Measurements from ENCODE around the gene CFD. TPM values are rescaled to one million over a fixed set of nuclear protein-coding genes. Genes with fewer than 3 reads are reported as not detected.
"Not testable (repeated sequence)": the region's sequence is repeated elsewhere in the genome, so short reads cannot be mapped to it uniquely, and the experiment has no call there.

Gene CFD
- total RNA-seq, 1 donor from 2014 or later, result not detected

DNA sequence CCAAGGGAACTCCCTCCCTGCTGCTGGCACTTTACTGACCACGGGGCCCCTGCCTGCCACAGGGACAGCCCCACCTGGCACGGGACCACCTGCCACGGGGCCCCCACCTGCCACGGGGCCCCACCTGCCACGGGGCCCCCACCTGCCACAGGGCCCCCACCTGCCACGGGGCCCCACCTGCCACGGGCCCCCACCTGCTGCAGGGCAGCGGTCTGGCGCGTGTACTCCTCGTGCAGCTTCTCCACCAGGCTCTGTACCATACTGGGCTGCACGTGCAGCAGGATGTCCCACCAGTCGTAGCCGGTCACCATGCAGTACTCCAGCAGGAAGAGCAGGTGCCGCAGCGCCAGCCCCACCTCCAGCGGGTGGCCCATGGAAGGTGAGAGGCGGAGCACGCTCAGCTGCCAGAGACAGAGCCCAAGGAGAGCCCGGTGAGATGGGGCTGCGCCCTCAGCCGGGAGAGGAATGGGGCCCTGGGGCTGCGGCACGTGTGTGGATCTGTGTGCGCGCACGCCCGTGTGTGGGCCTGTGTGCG is 17.4 kb downstream of the CFD start:
- Histone ChIP-seq H3K4me2 (no peak overlapping the region), H3K27ac (no peak overlapping the region), H3K27me3 (no peaks in the 10 kb centered on the region), H4K20me1 (ENCODE audit: low read depth) (peaks cover 14% of the 10 kb centered on the region), H3K36me3 (no peaks in the 10 kb centered on the region), H3K79me2 (ENCODE audit: low read depth) (no peaks in the 10 kb centered on the region), H3F3A (ENCODE audit: low read depth) (peaks cover 16% of the 10 kb centered on the region), H3K4me1 (no peaks in the 10 kb centered on the region), H3K9me3 (ENCODE audit: low read depth) (no peaks in the 10 kb centered on the region), H2AFZ (replicated peaks) (no peak overlapping the region), H3K4me3 (no peak overlapping the region), H3K9ac (no peak overlapping the region)
- peaks cover 8% of the 10 kb centered on the region for H3K27me3 Mint-ChIP-seq (ENCODE audit: insufficient read depth, low read depth)
- H3K27ac Mint-ChIP-seq, result no peak overlapping the region
- peaks cover 2% of the 10 kb centered on the region for H3K4me1 Mint-ChIP-seq
- DNase-seq (ENCODE audit: low spot score), result no peak
- H3K9me3 Mint-ChIP-seq, result no peaks in the 10 kb centered on the region
- H3K36me3 Mint-ChIP-seq, result peaks cover 20% of the 10 kb centered on the region
- TF ChIP-seq EZH2 (IDR thresholded peaks at IDR 0.05), result no peak
- H3K4me3 Mint-ChIP-seq, result no peak overlapping the region

DNA sequence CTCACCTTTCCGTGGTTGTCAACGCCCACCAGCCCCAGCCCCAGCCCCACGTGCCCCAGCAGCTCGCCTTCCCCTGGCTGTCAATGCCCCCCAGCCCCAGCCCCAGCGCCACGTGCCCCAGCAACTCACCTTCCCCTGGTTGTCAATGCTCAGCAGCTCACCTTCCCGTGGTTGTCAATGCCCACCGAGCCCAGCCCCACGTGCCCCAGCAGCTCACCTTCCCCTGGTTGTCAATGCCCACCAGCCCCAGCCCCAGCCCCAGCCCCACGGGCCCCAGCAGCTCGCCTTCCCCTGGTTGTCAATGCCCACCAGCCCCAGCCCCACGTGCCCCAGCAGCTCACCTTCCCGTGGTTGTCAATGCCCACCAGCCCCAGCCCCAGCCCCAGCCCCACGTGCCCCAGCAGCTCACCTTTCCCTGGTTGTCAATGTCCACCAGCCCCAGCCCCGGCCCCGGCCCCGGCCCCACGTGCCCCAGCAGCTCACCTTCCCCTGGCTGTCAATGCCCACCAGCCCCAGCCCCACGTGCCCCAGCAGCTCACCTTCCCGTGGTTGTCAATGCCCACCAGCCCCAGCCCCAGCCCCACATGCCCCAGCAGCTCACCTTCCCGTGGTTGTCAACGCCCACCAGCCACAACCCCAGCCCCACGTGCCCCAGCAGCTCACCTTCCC is 18.7 kb downstream of the CFD start:
- not testable (repeated sequence) for H2AFZ ChIP-seq (replicated peaks); H3K9me3 Mint-ChIP-seq; H3K36me3 ChIP-seq; H3K4me2 ChIP-seq; H3K27me3 Mint-ChIP-seq (ENCODE audit: insufficient read depth, low read depth); H3K27ac ChIP-seq; H3F3A ChIP-seq (ENCODE audit: low read depth); H3K4me1 Mint-ChIP-seq; H3K4me1 ChIP-seq; H3K4me3 ChIP-seq; H3K79me2 ChIP-seq (ENCODE audit: low read depth); H3K4me3 Mint-ChIP-seq; H3K27ac Mint-ChIP-seq; DNase-seq (ENCODE audit: low spot score); H3K27me3 ChIP-seq; H3K9ac ChIP-seq; H3K9me3 ChIP-seq (ENCODE audit: low read depth)
- peaks cover 22% of the 10 kb centered on the region for H3K36me3 Mint-ChIP-seq
- peaks cover 14% of the 10 kb centered on the region for H4K20me1 ChIP-seq (ENCODE audit: low read depth)

- H3K79me2 ChIP-seq (ENCODE audit: low read depth); H3K4me2 ChIP-seq; H3K36me3 ChIP-seq; H3K27ac ChIP-seq; H3K9ac ChIP-seq; H3K27me3 ChIP-seq; DNase-seq (ENCODE audit: low spot score); H3K9me3 ChIP-seq (ENCODE audit: low read depth); H3K27me3 Mint-ChIP-seq (ENCODE audit: insufficient read depth, low read depth); H3K9me3 Mint-ChIP-seq; H3K4me1 ChIP-seq; H3F3A ChIP-seq (ENCODE audit: low read depth); H2AFZ ChIP-seq (replicated peaks); H3K4me1 Mint-ChIP-seq; H3K27ac Mint-ChIP-seq; H3K4me3 ChIP-seq: not testable (repeated sequence)
- Mint-ChIP-seq H3K4me3 (peak overlapping the region; percentile 8), H3K36me3 (peaks cover 22% of the 10 kb centered on the region)
- peaks cover 10% of the 10 kb centered on the region for H4K20me1 ChIP-seq (ENCODE audit: low read depth)
Measured at GRCh38 chr19:878751-879561, 19.5 kb downstream of the CFD start.

- no peak overlapping the region for H3K27ac Mint-ChIP-seq
Measured at GRCh38 chr19:879711-880438, 20.4 kb downstream of the CFD start.

More at GRCh38 chr19:879711-880438, 20.4 kb downstream of the CFD start:
- H3K9me3 ChIP-seq (ENCODE audit: low read depth), result no peaks in the 10 kb centered on the region
- H3K4me2 ChIP-seq, result no peak overlapping the region
- TF ChIP-seq EZH2phosphoT487 (IDR thresholded peaks at IDR 0.05), result no peak
- no peak for TF ChIP-seq CTCF (IDR thresholded peaks at IDR 0.05)
- TF ChIP-seq EZH2 (IDR thresholded peaks at IDR 0.05), result no peak
- no peaks in the 10 kb centered on the region for H3K27me3 ChIP-seq
- Mint-ChIP-seq H3K27me3 (ENCODE audit: insufficient read depth, low read depth) (peaks cover 7% of the 10 kb centered on the region), H3K36me3 (peaks cover 22% of the 10 kb centered on the region), H3K4me1 (peaks cover 2% of the 10 kb centered on the region), H3K4me3 (no peak overlapping the region), H3K9me3 (no peaks in the 10 kb centered on the region)
- H4K20me1 ChIP-seq (ENCODE audit: low read depth), result peaks cover 10% of the 10 kb centered on the region
- no peaks in the 10 kb centered on the region for H3K79me2 ChIP-seq (ENCODE audit: low read depth)
- H3K27ac ChIP-seq, result no peak overlapping the region
- H3K4me1 ChIP-seq, result no peaks in the 10 kb centered on the region
- no peaks in the 10 kb centered on the region for H3K36me3 ChIP-seq
- DNase-seq (ENCODE audit: low spot score), result no peak
- H3F3A ChIP-seq (ENCODE audit: low read depth), result no peaks in the 10 kb centered on the region
- H2AFZ ChIP-seq (replicated peaks), result no peak overlapping the region
- no peak overlapping the region for H3K4me3 ChIP-seq
- no peak overlapping the region for H3K9ac ChIP-seq
